Activated CD4-positive, CD25-positive, alpha-beta regulatory T cell treated with anti-CD3 and anti-CD28 coated beads, Interleukin-2, amount 50 U/mL, for 16 hours (primary cell): Measurements from ENCODE around the gene ITGB3.

Source experiments
- DNase-seq: peaks from one replicate; pipeline ENCODE4 v3.0.0-alpha.2; 2020; ENCODE audit warnings: low read depth, low spot score

The ITGB3 gene

GRCh38 chr17:47275245-47275984, 21.8 kb downstream of the ITGB3 start:
- no peak for DNase-seq

GRCh38 chr17:47276444-47276843, 22.8 kb downstream of the ITGB3 start:
- DNase-seq = no peak

GRCh38 chr17:47276868-47277267, 23.2 kb downstream of the ITGB3 start:
- no peak for DNase-seq

- no peak for DNase-seq
Measured at GRCh38 chr17:47277921-47278320, 24.3 kb downstream of the ITGB3 start.

GRCh38 chr17:47278561-47278960, 24.9 kb downstream of the ITGB3 start:
- DNase-seq = no peak

- DNase-seq = no peak
Measured at GRCh38 chr17:47279062-47279801, 25.6 kb downstream of the ITGB3 start.

- no peak for DNase-seq
Measured at GRCh38 chr17:47280072-47280811, 26.6 kb downstream of the ITGB3 start.

- no peak for DNase-seq
Measured at GRCh38 chr17:47281216-47281615, 27.6 kb downstream of the ITGB3 start.

- no peak for DNase-seq
Measured at GRCh38 chr17:47285003-47285402, 31.4 kb downstream of the ITGB3 start.

GRCh38 chr17:47286198-47286914, 32.7 kb downstream of the ITGB3 start:
- no peak for DNase-seq

GRCh38 chr17:47287068-47287467, 33.4 kb downstream of the ITGB3 start:
- DNase-seq = no peak

- no peak for DNase-seq
Measured at GRCh38 chr17:47287639-47288038, 34.0 kb downstream of the ITGB3 start.

GRCh38 chr17:47288531-47289116, 35.0 kb downstream of the ITGB3 start:
- DNase-seq = no peak

GRCh38 chr17:47289302-47289701, 35.7 kb downstream of the ITGB3 start:
- no peak for DNase-seq

GRCh38 chr17:47290870-47291241, 37.2 kb downstream of the ITGB3 start:
- no peak for DNase-seq

- DNase-seq = no peak
Measured at GRCh38 chr17:47291242-47291873, 37.7 kb downstream of the ITGB3 start.

GRCh38 chr17:47292206-47292605, 38.6 kb downstream of the ITGB3 start:
- DNase-seq = no peak

GRCh38 chr17:47295037-47295873, 41.6 kb downstream of the ITGB3 start:
- no peak for DNase-seq

- DNase-seq = no peak
Measured at GRCh38 chr17:47295874-47296255, 42.2 kb downstream of the ITGB3 start.
